H1 (cell line): Measurements from ENCODE around the gene ASTL. TPM values are rescaled to one million over a fixed set of nuclear protein-coding genes. Genes with fewer than 3 reads are reported as not detected.

ENCODE experiments used
- CTCF ChIA-PET: fragments of 300-600 bp; sonication (Branson Sonifier 250); formaldehyde crosslinking; loops from one replicate; lab custom pipeline; 2021; ENCODE audit not compliant: partially characterized antibody; lab: Charles Lee
- POLR2A ChIA-PET: fragments of 300-600 bp; sonication (Branson Sonifier 250); formaldehyde crosslinking; loops from one replicate; lab custom pipeline; 2021; ENCODE audit warnings: inconsistent platforms; ENCODE audit not compliant: partially characterized antibody; lab: Charles Lee
- DNase-seq, 2 experiments: peaks; one replicate each; pipeline versions ENCODE4 v3.0.0 to v3.0.0-alpha.2; 2010 to 2022; ENCODE audit warnings: low spot score in 2 of 2, low read depth in 1 of 2, mixed read lengths in 1 of 2
- FAIRE-seq: peaks from 2 replicates; lab custom pipeline; 2011; peaks lifted over from hg19 to GRCh38; lab: Jason Lieb, UNC
- H2AFZ ChIP-seq: 2 replicates; pipeline ENCODE4 v1.8.1; 2012; ENCODE audit warnings: low read length, inconsistent platforms
- H2AK5ac ChIP-seq: 2 replicates; pipeline ENCODE4 v1.6.1; 2013; ENCODE audit warnings: low read depth, low read length
- H2BK120ac ChIP-seq: replicated peaks from 2 replicates; pipeline ENCODE3; 2013; ENCODE audit warnings: low read depth, low read length, inconsistent platforms
- H2BK12ac ChIP-seq: 2 replicates; pipeline ENCODE4 v1.6.1; 2013; ENCODE audit warnings: low read depth, low read length
- H2BK15ac ChIP-seq: 2 replicates; pipeline ENCODE4 v1.6.1; 2013; ENCODE audit warnings: low read length
- H2BK20ac ChIP-seq: 2 replicates; pipeline ENCODE4 v1.6.1; 2013; ENCODE audit warnings: low read length
- H2BK5ac ChIP-seq: 2 replicates; pipeline ENCODE4 v1.6.1; 2013; ENCODE audit warnings: low read depth, low read length
- H3K14ac ChIP-seq: 2 replicates; pipeline ENCODE4 v1.6.1; 2013; ENCODE audit warnings: inconsistent platforms; ENCODE audit not compliant: insufficient read length
- H3K18ac ChIP-seq: 2 replicates; pipeline ENCODE4 v1.6.1; 2013; ENCODE audit warnings: low read length; ENCODE audit errors: extremely low read depth
- H3K23ac ChIP-seq: 2 replicates; pipeline ENCODE4 v1.6.1; 2013; ENCODE audit warnings: inconsistent platforms; ENCODE audit not compliant: insufficient read length
- H3K23me2 ChIP-seq: 2 replicates; pipeline ENCODE4 v1.6.1; 2013; ENCODE audit warnings: low read depth, low read length
- H3K27ac ChIP-seq: 2 replicates; pipeline ENCODE4 v1.6.1; 2011; ENCODE audit warnings: low read depth, low read length, inconsistent platforms
- H3K27me3 ChIP-seq, 4 experiments: replicated peaks in 1 of 4; 1 replicate in 1 of 4; 2 replicates in 3 of 4; pipeline versions ENCODE4 v1.6.1 to v1.8.1; 2011 to 2013; ENCODE audit warnings: low read length in 3 of 4, mild to moderate bottlenecking in 3 of 4, inconsistent platforms in 2 of 4, mixed read lengths in 2 of 4, moderate library complexity in 1 of 4; ENCODE audit not compliant: control insufficient read depth in 3 of 4, insufficient read depth in 3 of 4; ENCODE audit errors: extremely low read depth in 1 of 4
- H3K36me3 ChIP-seq, 4 experiments: 2 replicates each; pipeline versions ENCODE4 v1.6.1 to v1.8.1; 2011 to 2013; ENCODE audit warnings: mild to moderate bottlenecking in 4 of 4, low read length in 3 of 4, moderate library complexity in 2 of 4, control low read depth in 1 of 4, inconsistent platforms in 1 of 4; ENCODE audit not compliant: insufficient read depth in 4 of 4, control insufficient read depth in 2 of 4
- H3K4ac ChIP-seq: replicated peaks from 2 replicates; pipeline ENCODE3; 2013; ENCODE audit warnings: low read length, low read depth, mixed read lengths, inconsistent platforms; ENCODE audit not compliant: insufficient read length
- H3K4me1 ChIP-seq, 4 experiments: replicated peaks in 1 of 4; 1 replicate in 1 of 4; 2 replicates in 3 of 4; pipeline versions ENCODE4 v1.6.1 to v1.8.1; 2011 to 2013; ENCODE audit warnings: low read length in 3 of 4, inconsistent platforms in 2 of 4, mixed read lengths in 1 of 4; ENCODE audit not compliant: insufficient read depth in 4 of 4, control insufficient read depth in 3 of 4
- H3K4me2 ChIP-seq, 2 experiments: 2 replicates each; pipeline versions ENCODE4 v1.6.1 to v1.8.1; 2011 to 2013; ENCODE audit warnings: low read depth in 2 of 2, low read length in 2 of 2, control low read depth in 1 of 2, inconsistent platforms in 1 of 2, mild to moderate bottlenecking in 1 of 2; ENCODE audit not compliant: insufficient read depth in 1 of 2
- H3K4me3 ChIP-seq, 4 experiments: fragments of 200-600, 300-600 bp in 1 of 4; sonication (generic), shearing (Covaris generic), sonication (Bioruptor Twin) in 1 of 4; 2 replicates each; pipeline versions ENCODE4 v1.5.1 to v1.8.1; 2011 to 2016; ENCODE audit warnings: low read length in 4 of 4, low read depth in 3 of 4, control low read depth in 2 of 4, inconsistent platforms in 2 of 4, mild to moderate bottlenecking in 2 of 4, mixed read lengths in 1 of 4, moderate library complexity in 1 of 4; ENCODE audit not compliant: insufficient read depth in 2 of 4; ENCODE audit errors: extremely low read depth in 1 of 4
- H3K56ac ChIP-seq: replicated peaks from 2 replicates; pipeline ENCODE3; 2013; ENCODE audit warnings: low read depth, mild to moderate bottlenecking, mixed read lengths, low read length, inconsistent platforms; ENCODE audit not compliant: insufficient read length
- H3K79me1 ChIP-seq: 2 replicates; pipeline ENCODE4 v1.6.1; 2013; ENCODE audit warnings: low read depth, low read length, control low read depth
- H3K79me2 ChIP-seq, 2 experiments: 2 replicates each; pipeline versions ENCODE4 v1.6.1 to v1.8.1; 2012 to 2013; ENCODE audit warnings: low read length in 2 of 2, mild to moderate bottlenecking in 2 of 2, inconsistent platforms in 1 of 2; ENCODE audit not compliant: insufficient read depth in 2 of 2, control insufficient read depth in 1 of 2
- H3K9ac ChIP-seq, 4 experiments: replicated peaks in 1 of 4; 1 replicate in 1 of 4; 2 replicates in 3 of 4; pipeline versions ENCODE4 v1.6.1 to v1.8.1; 2011 to 2013; ENCODE audit warnings: low read depth in 3 of 4, low read length in 3 of 4, control low read depth in 2 of 4, mild to moderate bottlenecking in 2 of 4, moderate library complexity in 2 of 4, inconsistent platforms in 1 of 4; ENCODE audit errors: extremely low read depth in 1 of 4
- H3K9me3 ChIP-seq, 2 experiments: 2 replicates each; pipeline versions ENCODE4 v1.6.1 to v1.8.1; 2012 to 2013; ENCODE audit warnings: mild to moderate bottlenecking in 2 of 2, moderate library complexity in 2 of 2, control low read depth in 1 of 2, inconsistent platforms in 1 of 2, low read depth in 1 of 2, low read length in 1 of 2, mixed read lengths in 1 of 2; ENCODE audit not compliant: insufficient read depth in 2 of 2
- H4K20me1 ChIP-seq, 2 experiments: replicated peaks in 1 of 2; 2 replicates each; pipeline versions ENCODE3 to v1.8.1; 2011 to 2013; ENCODE audit warnings: inconsistent platforms in 2 of 2, low read length in 2 of 2, mild to moderate bottlenecking in 1 of 2; ENCODE audit not compliant: insufficient read depth in 2 of 2, control insufficient read depth in 1 of 2
- H4K5ac ChIP-seq: 2 replicates; pipeline ENCODE4 v1.6.1; 2013; ENCODE audit warnings: low read length, low read depth, mixed read lengths, inconsistent platforms; ENCODE audit not compliant: insufficient read length
- H4K8ac ChIP-seq: 2 replicates; pipeline ENCODE4 v1.8.0; 2013; ENCODE audit warnings: mild to moderate bottlenecking, moderate library complexity, low read length, inconsistent platforms; ENCODE audit not compliant: insufficient read depth; ENCODE audit errors: extremely low read depth
- H4K91ac ChIP-seq: replicated peaks from 2 replicates; pipeline ENCODE3; 2013; ENCODE audit warnings: low read length, mixed read lengths, inconsistent platforms; ENCODE audit not compliant: insufficient read length
- CBX5 ChIP-seq: fragments of 300-800, 300-1000 bp; sonication (generic); IDR thresholded peaks from 2 replicates; pipeline ENCODE4 v1.7.1; 2016; ENCODE audit warnings: antibody characterized with exemption, low read length, low read depth
- GTF2F1 ChIP-seq: IDR thresholded peaks from 2 replicates; pipeline ENCODE4 v1.6.1; 2012; ENCODE audit warnings: low read depth, low read length, improper control_type of control experiment, borderline replicate concordance
- SIX5 ChIP-seq: IDR thresholded peaks from 2 replicates; pipeline ENCODE4 v1.6.1; 2011; ENCODE audit warnings: mild to moderate bottlenecking, low read depth, low read length
- SP2 ChIP-seq: IDR thresholded peaks from 2 replicates; pipeline ENCODE4 v1.6.1; 2012; ENCODE audit warnings: mild to moderate bottlenecking, low read length, inconsistent platforms
- SP4 ChIP-seq: IDR thresholded peaks from 2 replicates; pipeline ENCODE4 v1.6.1; 2012; ENCODE audit warnings: low read length, inconsistent platforms
- TCF12 ChIP-seq: IDR thresholded peaks from 2 replicates; pipeline ENCODE4 v1.6.1; 2011; ENCODE audit warnings: low read depth, mild to moderate bottlenecking, low read length
- WGBS, 2 experiments: shearing (Covaris generic) in 1 of 2; methylation state at CpG; one replicate each; pipeline versions ENCODE4 v1.1.6 to v1.1.7; 2013 to 2015; ENCODE audit warnings: low lambda C conversion rate in 2 of 2, mixed read lengths in 2 of 2, inconsistent platforms in 1 of 2, low coverage in 1 of 2, missing lambda C conversion rate in 1 of 2; ENCODE audit not compliant: insufficient replicate concordance in 2 of 2, insufficient coverage in 1 of 2, insufficient read length in 1 of 2; ENCODE audit errors: extremely low coverage in 1 of 2, missing lambda C conversion rate in 1 of 2; 5-methylcytosine and 5-hydroxymethylcytosine counted together
- polyA plus RNA-seq, 7 experiments: library from polyadenylated mRNA; depleted of rRNA in 3 of 7; stranded (reverse) in 5 of 7; unstranded in 2 of 7; fragments of >200 nt in 5 of 7; fragments of 200-250 nt in 2 of 7; gene quantifications; 1 replicate in 5 of 7; 2 replicates in 1 of 7; 4 replicates in 1 of 7; pipeline versions ENCODE4 v1.2.1 to v1.2.3, GENCODE V29; 2011 to 2013; ENCODE audit warnings: missing spikeins in 2 of 7, mixed read lengths in 2 of 7
- total RNA-seq: library from RNA; stranded (reverse); fragmentation: NEBNext Ultra II Directional; extraction: Animal tissue kit (Norgen Biotek cat#: 25700); gene quantifications from 2 replicates; pipeline ENCODE4 v1.2.1, GENCODE V29; 2021

The ASTL gene
- total and polyA plus RNA-seq, 2 of the 8 experiments (the other 6 are each of a cell fraction or from before 2014, with no cell fraction given): 0.60 to 1.4 TPM

DNA sequence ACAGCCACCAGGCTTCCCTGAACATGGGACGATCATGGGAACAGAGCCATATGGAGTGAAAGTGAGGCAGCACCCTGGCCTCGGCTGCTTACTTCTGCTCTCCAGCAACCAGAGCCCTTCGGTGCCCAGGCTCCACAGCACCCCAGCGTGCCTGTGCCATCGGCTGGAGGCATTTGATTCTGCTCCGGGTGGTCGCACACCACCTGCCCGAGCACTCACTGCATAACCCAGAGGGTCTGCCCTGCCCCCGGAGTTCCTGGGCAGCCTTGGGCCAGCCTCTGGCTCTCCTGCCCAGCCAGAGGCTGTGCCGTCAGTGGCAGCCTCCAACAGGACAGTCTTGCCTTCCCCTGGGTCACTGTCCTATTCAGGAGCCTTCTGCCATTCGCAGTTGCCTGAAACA, 3.9 kb downstream of the ASTL start:
- Histone ChIP-seq H3K14ac (no peak overlapping the region), H3K9me3 (no peaks in the 10 kb centered on the region), H3K79me1 (no peaks in the 10 kb centered on the region), H2BK15ac (no peak overlapping the region), H3K79me2 (no peaks in the 10 kb centered on the region), H2BK120ac (no peak overlapping the region), H4K91ac (no peak overlapping the region), H2AFZ (no peak overlapping the region), H3K4me1 (peaks cover 0 to 13% (median 4%) of the 10 kb centered on the region in 4 experiments; a peak in 5 of 7 replicates), H3K23me2 (no peaks in the 10 kb centered on the region), H4K8ac (no peak overlapping the region; the same call in 1 of the 2 replicates), H2BK20ac (no peak overlapping the region), H2BK5ac (no peak overlapping the region), H3K4me3 (no peak overlapping the region), H3K36me3 (no peaks in the 10 kb centered on the region), H4K5ac (no peak overlapping the region), H4K20me1 (peaks cover 0 to 2% of the 10 kb centered on the region in 2 experiments), H3K18ac (no peak overlapping the region), H2AK5ac (no peak overlapping the region), H3K23ac (no peak overlapping the region), H3K4me2 (no peak overlapping the region), H3K27ac (no peak overlapping the region), H3K9ac (no peak overlapping the region), H3K56ac (no peak overlapping the region), H3K27me3 (no peaks in the 10 kb centered on the region; a peak in 1 of 7 replicates), H2BK12ac (0 out of 2 replicates have a peak overlapping the region, but pooled peaks have one; percentile 39), H3K4ac (no peak overlapping the region)
- WGBS, 2 experiments: 83% methylated on average over 11 of the region's 11 CpGs; no CpG with 5 or more reads in 1 of the 2 experiments
- POLR2A ChIA-PET: no interaction called here
- no peak for FAIRE-seq
- DNase-seq: no peak
- TF ChIP-seq SIX5: no peak
- TF ChIP-seq SP4: no peak
- TF ChIP-seq CBX5: no peak
- no peak for TF ChIP-seq GTF2F1
- no peak for TF ChIP-seq TCF12
- TF ChIP-seq SP2: no peak
- CTCF ChIA-PET: interaction anchor here (1.1 to 3.7 kb wide), 4 partner anchors 8 to 40 kb away, joined by 3 to 13 read pairs (median 4); no protein-coding TSS in a partner anchor
